HG03460 (cell line): ENCODE measurements around the gene PDGFD.

Source experiments
- ATAC-seq: cut with Tn5 transposase; IDR thresholded peaks from one replicate; pipeline ENCODE4 v1.9.1; 2021; ENCODE audit not compliant: unreplicated experiment

PDGFD gene

GRCh38 chr11:104005234-104005855, 158.6 kb downstream of the PDGFD start:
- ATAC-seq: no peak

- no peak for ATAC-seq
Measured at GRCh38 chr11:104003491-104003890, 160.5 kb downstream of the PDGFD start.

GRCh38 chr11:104001561-104002056, 162.3 kb downstream of the PDGFD start:
- ATAC-seq: no peak

GRCh38 chr11:104000798-104001197, 163.1 kb downstream of the PDGFD start:
- ATAC-seq: no peak

- no peak for ATAC-seq
Measured at GRCh38 chr11:103998826-103999508, 165.0 kb downstream of the PDGFD start.

- no peak for ATAC-seq
Measured at GRCh38 chr11:103997082-103997481, 166.9 kb downstream of the PDGFD start.

GRCh38 chr11:103995896-103996295, 168.1 kb downstream of the PDGFD start:
- no peak for ATAC-seq

- ATAC-seq: no peak
Measured at GRCh38 chr11:103994518-103994917, 169.4 kb downstream of the PDGFD start.

GRCh38 chr11:103994094-103994493, 169.9 kb downstream of the PDGFD start:
- ATAC-seq: no peak

- no peak for ATAC-seq
Measured at GRCh38 chr11:103993507-103993906, 170.4 kb downstream of the PDGFD start.

- ATAC-seq: no peak
Measured at GRCh38 chr11:103988595-103988969, 175.4 kb downstream of the PDGFD start.

- no peak for ATAC-seq
Measured at GRCh38 chr11:103987629-103988594, 176.0 kb downstream of the PDGFD start.

GRCh38 chr11:103985041-103985440, 178.9 kb downstream of the PDGFD start:
- ATAC-seq: no peak

GRCh38 chr11:103980108-103980507, 183.8 kb downstream of the PDGFD start:
- no peak for ATAC-seq

- no peak for ATAC-seq
Measured at GRCh38 chr11:103978616-103979595, 185.0 kb downstream of the PDGFD start.

- no peak for ATAC-seq
Measured at GRCh38 chr11:103972013-103972412, 191.9 kb downstream of the PDGFD start.

GRCh38 chr11:103970701-103971249, 193.2 kb downstream of the PDGFD start:
- peak; percentile 95 for ATAC-seq

- no peak for ATAC-seq
Measured at GRCh38 chr11:103968685-103969084, 195.3 kb downstream of the PDGFD start.

- ATAC-seq: no peak
Measured at GRCh38 chr11:103967985-103968384, 196.0 kb downstream of the PDGFD start.

GRCh38 chr11:103964390-103964789, 199.6 kb downstream of the PDGFD start:
- ATAC-seq: no peak
